Esophagus squamous epithelium (tissue), 4 donors: ENCODE results near the gene LRP2.

ENCODE experiments used
- POLR2A ChIP-seq, 4 donors: fragments of 450-650 bp; IDR thresholded peaks; one replicate each; pipeline ENCODE4 v1.6.1; 2017; ENCODE audit warnings: antibody characterized with exemption in 4 of 4, mild to moderate bottlenecking in 4 of 4, moderate library complexity in 3 of 4
- TF ChIP-seq, protein P1 (sequence below), 6 experiments: fragments of 450-650 bp in 4 of 6; fragments of 200-600 bp in 2 of 6; sonication (generic) in 2 of 6; IDR thresholded peaks; one replicate each; pipeline ENCODE4 v1.5.1; 2016 to 2019; ENCODE audit warnings: antibody characterized with exemption in 6 of 6, mild to moderate bottlenecking in 4 of 6, moderate library complexity in 4 of 6

DNA sequence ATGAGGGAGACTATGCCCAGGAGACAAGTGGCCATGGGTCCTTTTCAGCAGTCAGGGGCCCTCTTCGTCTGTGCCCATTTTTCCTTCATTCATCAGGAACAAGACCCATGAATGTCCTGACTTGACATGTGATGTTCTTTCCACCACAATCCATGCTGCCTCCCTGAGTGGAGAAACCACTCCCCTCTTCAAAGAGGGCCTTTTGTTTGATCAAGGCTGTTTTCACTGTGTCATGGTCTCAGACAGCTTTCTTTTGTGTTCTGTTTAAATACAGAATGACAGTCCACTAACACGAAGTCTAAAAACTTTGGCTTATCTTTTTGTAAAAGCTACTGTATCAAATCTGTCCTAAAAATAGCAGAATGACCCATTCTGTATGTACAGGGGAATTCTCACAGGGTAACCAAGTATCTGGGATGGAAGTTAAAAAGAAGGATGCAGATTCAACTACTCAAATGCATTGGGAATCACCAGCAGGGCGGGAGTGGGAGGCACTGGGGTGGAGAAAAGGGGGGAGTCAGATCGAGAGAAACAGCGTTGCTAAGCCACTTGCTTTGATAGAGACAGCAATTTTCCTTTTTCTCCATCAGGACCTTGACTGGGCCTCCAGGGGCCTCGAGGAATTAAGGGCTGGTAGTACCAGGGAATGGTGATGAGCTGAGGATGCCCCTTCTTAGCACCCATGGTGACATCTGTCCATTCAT lies 13.9 kb downstream of the LRP2 start:
- TF ChIP-seq POLR2A (IDR thresholded peaks at IDR 0.05), result no peak
- TF ChIP-seq, protein P1, sequence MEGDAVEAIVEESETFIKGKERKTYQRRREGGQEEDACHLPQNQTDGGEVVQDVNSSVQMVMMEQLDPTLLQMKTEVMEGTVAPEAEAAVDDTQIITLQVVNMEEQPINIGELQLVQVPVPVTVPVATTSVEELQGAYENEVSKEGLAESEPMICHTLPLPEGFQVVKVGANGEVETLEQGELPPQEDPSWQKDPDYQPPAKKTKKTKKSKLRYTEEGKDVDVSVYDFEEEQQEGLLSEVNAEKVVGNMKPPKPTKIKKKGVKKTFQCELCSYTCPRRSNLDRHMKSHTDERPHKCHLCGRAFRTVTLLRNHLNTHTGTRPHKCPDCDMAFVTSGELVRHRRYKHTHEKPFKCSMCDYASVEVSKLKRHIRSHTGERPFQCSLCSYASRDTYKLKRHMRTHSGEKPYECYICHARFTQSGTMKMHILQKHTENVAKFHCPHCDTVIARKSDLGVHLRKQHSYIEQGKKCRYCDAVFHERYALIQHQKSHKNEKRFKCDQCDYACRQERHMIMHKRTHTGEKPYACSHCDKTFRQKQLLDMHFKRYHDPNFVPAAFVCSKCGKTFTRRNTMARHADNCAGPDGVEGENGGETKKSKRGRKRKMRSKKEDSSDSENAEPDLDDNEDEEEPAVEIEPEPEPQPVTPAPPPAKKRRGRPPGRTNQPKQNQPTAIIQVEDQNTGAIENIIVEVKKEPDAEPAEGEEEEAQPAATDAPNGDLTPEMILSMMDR (IDR thresholded peaks at IDR 0.05), result no peak
